Natural killer cell treated with Interleukin-12 subunit alpha and Interleukin-12 subunit beta and Interleukin-15 and Interleukin-18, amount 100 ng/mL, for 72 hours (primary cell): ENCODE measurements around the gene SORBS2. TPM values are rescaled to one million over a fixed set of nuclear protein-coding genes. Genes with fewer than 3 reads are reported as not detected.
"Not testable (repeated sequence)": the region's sequence is repeated elsewhere in the genome, so short reads cannot be mapped to it uniquely, and the experiment has no call there.

ENCODE experiments used
- ATAC-seq, 2 donors: fragments of 150-1000 bp; cut with Tn5 transposase in 1 of 2; sonication (Bioruptor Pico), chemical (Tn5 transposase) in 1 of 2; 2 replicates each; pipeline ENCODE4 v1.10.0; 2021
- DNase-seq: peaks from one replicate; pipeline ENCODE4 v3.0.0; 2022; ENCODE audit warnings: low spot score
- H3K27ac Mint-ChIP-seq, 2 donors: 1 replicate in 1 of 2; 2 replicates in 1 of 2; pipeline ENCODE4 v1.8.0; 2022; ENCODE audit warnings: mixed read lengths in 2 of 2, mild to moderate bottlenecking in 1 of 2, moderate library complexity in 1 of 2
- H3K27me3 Mint-ChIP-seq, 2 donors: 1 replicate in 1 of 2; 2 replicates in 1 of 2; pipeline ENCODE4 v1.8.0; 2022; ENCODE audit warnings: mixed read lengths in 2 of 2
- H3K36me3 Mint-ChIP-seq: one replicate; pipeline ENCODE4 v1.8.0; 2022; ENCODE audit warnings: mixed read lengths
- H3K4me1 Mint-ChIP-seq, 2 donors: 1 replicate in 1 of 2; 2 replicates in 1 of 2; pipeline ENCODE4 v1.8.0; 2022; ENCODE audit warnings: low read depth in 2 of 2, mixed read lengths in 2 of 2, mild to moderate bottlenecking in 1 of 2
- H3K4me3 Mint-ChIP-seq: one replicate; pipeline ENCODE4 v1.8.0; 2022; ENCODE audit warnings: mixed read lengths
- H3K9me3 Mint-ChIP-seq: 2 replicates; pipeline ENCODE4 v1.8.0; 2022; ENCODE audit warnings: mixed read lengths
- total RNA-seq, 2 donors: library from RNA; stranded (reverse); gene quantifications; one replicate each; pipeline ENCODE4 v1.2.3, GENCODE V29; 2022

Gene SORBS2, protein sequence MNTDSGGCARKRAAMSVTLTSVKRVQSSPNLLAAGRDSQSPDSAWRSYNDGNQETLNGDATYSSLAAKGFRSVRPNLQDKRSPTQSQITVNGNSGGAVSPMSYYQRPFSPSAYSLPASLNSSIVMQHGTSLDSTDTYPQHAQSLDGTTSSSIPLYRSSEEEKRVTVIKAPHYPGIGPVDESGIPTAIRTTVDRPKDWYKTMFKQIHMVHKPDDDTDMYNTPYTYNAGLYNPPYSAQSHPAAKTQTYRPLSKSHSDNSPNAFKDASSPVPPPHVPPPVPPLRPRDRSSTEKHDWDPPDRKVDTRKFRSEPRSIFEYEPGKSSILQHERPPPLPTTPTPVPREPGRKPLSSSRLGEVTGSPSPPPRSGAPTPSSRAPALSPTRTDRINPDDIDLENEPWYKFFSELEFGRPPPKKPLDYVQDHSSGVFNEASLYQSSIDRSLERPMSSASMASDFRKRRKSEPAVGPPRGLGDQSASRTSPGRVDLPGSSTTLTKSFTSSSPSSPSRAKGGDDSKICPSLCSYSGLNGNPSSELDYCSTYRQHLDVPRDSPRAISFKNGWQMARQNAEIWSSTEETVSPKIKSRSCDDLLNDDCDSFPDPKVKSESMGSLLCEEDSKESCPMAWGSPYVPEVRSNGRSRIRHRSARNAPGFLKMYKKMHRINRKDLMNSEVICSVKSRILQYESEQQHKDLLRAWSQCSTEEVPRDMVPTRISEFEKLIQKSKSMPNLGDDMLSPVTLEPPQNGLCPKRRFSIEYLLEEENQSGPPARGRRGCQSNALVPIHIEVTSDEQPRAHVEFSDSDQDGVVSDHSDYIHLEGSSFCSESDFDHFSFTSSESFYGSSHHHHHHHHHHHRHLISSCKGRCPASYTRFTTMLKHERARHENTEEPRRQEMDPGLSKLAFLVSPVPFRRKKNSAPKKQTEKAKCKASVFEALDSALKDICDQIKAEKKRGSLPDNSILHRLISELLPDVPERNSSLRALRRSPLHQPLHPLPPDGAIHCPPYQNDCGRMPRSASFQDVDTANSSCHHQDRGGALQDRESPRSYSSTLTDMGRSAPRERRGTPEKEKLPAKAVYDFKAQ (N-terminal part only)
- total RNA-seq, result not detected

GRCh38 chr4:185811509-185812364 lies at the start of gene SORBS2:
SORBS2 (minus strand) TSS chr4:185812194; CDS start chr4:185690571, 121,623 bp downstream.
- Mint-ChIP-seq H3K4me1 (no peaks in the 10 kb centered on the region), H3K4me3 (no peak within 1 kb of the TSS), H3K9me3 (no peaks in the 10 kb centered on the region), H3K27me3 (peaks cover 12 to 27% of the 10 kb centered on the region in 2 donors), H3K36me3 (no peaks in the 10 kb centered on the region), H3K27ac (no peak within 1 kb of the TSS)
- no peak for DNase-seq
- ATAC-seq, result no peak

GRCh38 chr4:185859111-185859510 lies 47.1 kb upstream of the SORBS2 start:
- ATAC-seq (no peak), DNase-seq (no peak)
- Mint-ChIP-seq H3K4me1 (no peaks in the 10 kb centered on the region), H3K27me3 (peaks cover 0 to 5% of the 10 kb centered on the region in 2 donors), H3K9me3 (peaks cover 3% of the 10 kb centered on the region), H3K4me3 (no peak overlapping the region), H3K36me3 (peaks cover 8% of the 10 kb centered on the region), H3K27ac (no peak overlapping the region)

- not testable (repeated sequence) for ATAC-seq, H3K9me3 Mint-ChIP-seq, DNase-seq, H3K27ac Mint-ChIP-seq, H3K4me1 Mint-ChIP-seq, H3K36me3 Mint-ChIP-seq, H3K27me3 Mint-ChIP-seq, H3K4me3 Mint-ChIP-seq
These were observed 45.6 kb upstream of the SORBS2 start for GRCh38 chr4:185857561-185857960.

- ATAC-seq (no peak), DNase-seq (no peak)
- Mint-ChIP-seq H3K27me3 (peaks cover 0 to 2% of the 10 kb centered on the region in 2 donors), H3K4me1 (no peaks in the 10 kb centered on the region), H3K36me3 (peaks cover 8% of the 10 kb centered on the region), H3K27ac (no peak overlapping the region), H3K9me3 (peaks cover 3% of the 10 kb centered on the region), H3K4me3 (no peak overlapping the region)
These were observed 41.8 kb upstream of the SORBS2 start for GRCh38 chr4:185853841-185854240.

GRCh38 chr4:185852961-185853360 lies 41.0 kb upstream of the SORBS2 start:
- Mint-ChIP-seq H3K9me3 (peaks cover 3% of the 10 kb centered on the region), H3K36me3 (peaks cover 4% of the 10 kb centered on the region), H3K27me3 (peaks cover 0 to 2% of the 10 kb centered on the region in 2 donors), H3K4me1 (no peaks in the 10 kb centered on the region), H3K4me3 (no peak overlapping the region), H3K27ac (no peak overlapping the region)
- no peak for DNase-seq
- no peak for ATAC-seq

GRCh38 chr4:185849664-185850550 lies 37.9 kb upstream of the SORBS2 start:
- no peaks in the 10 kb centered on the region for H3K4me1 Mint-ChIP-seq
- ATAC-seq, result no peak
- H3K36me3 Mint-ChIP-seq, result no peaks in the 10 kb centered on the region
- H3K27me3 Mint-ChIP-seq, result peaks cover 0 to 2% of the 10 kb centered on the region in 2 donors
- H3K4me3 Mint-ChIP-seq, result no peak overlapping the region
- H3K27ac Mint-ChIP-seq, result no peak overlapping the region
- no peak for DNase-seq
- no peaks in the 10 kb centered on the region for H3K9me3 Mint-ChIP-seq

DNA sequence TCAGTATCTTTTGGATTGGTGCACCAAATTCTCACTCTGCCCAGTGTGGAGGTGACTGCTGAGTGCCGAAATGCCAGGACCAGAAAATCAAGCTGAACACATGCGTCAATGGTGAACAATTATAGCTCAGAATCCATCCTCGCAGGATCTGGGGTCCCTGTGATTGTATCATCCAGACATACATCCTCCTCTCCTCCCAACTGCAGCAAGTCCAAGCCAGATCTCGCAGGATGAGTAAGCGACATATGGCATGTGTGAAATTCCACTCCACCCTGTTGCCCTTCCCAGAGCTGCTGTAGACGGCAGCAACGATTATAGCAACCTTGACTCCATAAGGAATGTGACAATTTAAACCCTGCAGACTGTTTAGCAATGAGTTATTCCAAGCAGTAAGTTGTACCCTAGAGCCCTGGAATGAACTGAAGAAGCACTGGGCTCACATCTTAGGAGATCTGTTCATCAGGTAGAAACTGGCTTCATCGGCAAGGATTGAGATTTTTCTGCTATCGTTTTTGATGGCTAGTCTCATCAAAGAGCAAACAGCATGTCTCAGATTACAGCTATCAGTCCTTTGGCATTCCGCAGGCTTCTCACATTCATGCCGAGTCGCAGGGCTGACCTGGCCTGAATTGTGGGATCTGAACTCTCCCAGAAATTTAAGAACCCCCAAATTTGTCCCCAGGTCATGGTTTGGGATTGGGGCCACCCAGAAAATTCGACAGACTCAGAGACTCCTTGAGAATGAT lies 35.5 kb upstream of the SORBS2 start:
- ATAC-seq, result no peak
- no peaks in the 10 kb centered on the region for H3K27me3 Mint-ChIP-seq
- H3K36me3 Mint-ChIP-seq, result no peaks in the 10 kb centered on the region
- no peaks in the 10 kb centered on the region for H3K4me1 Mint-ChIP-seq
- no peak overlapping the region for H3K27ac Mint-ChIP-seq
- H3K9me3 Mint-ChIP-seq, result no peaks in the 10 kb centered on the region
- DNase-seq, result no peak
- H3K4me3 Mint-ChIP-seq, result no peak overlapping the region

GRCh38 chr4:185846505-185847150 lies 34.6 kb upstream of the SORBS2 start:
- no peaks in the 10 kb centered on the region for H3K36me3 Mint-ChIP-seq
- no peak for ATAC-seq

DNA sequence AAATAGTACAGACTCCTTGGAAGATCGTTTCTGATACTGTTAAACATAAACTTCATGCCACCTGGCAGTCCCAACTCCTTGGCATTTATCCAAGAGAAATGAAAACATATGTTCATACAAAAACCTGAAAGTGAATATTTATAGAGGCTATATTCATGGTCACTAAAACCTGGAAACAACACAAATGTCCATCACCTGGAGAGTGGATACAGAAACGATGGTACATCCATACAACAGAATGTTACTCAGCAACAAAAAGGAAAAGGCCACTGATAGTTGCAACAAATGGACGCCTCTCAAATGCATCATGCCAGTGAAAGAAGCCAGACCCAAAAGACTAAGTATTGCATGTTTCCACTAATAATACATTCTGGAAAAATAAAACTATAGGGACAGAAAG lies 34.0 kb upstream of the SORBS2 start:
- Mint-ChIP-seq H3K36me3 (no peaks in the 10 kb centered on the region), H3K27me3 (no peaks in the 10 kb centered on the region), H3K9me3 (no peaks in the 10 kb centered on the region), H3K4me1 (no peaks in the 10 kb centered on the region), H3K27ac (no peak overlapping the region), H3K4me3 (no peak overlapping the region)
- no peak for ATAC-seq
- DNase-seq, result no peak

More at GRCh38 chr4:185846505-185847150, 34.6 kb upstream of the SORBS2 start:
- Mint-ChIP-seq H3K4me1 (no peaks in the 10 kb centered on the region), H3K4me3 (no peak overlapping the region), H3K9me3 (no peaks in the 10 kb centered on the region), H3K27ac (no peak overlapping the region), H3K27me3 (no peaks in the 10 kb centered on the region)
- DNase-seq, result no peak

- Mint-ChIP-seq H3K4me3 (no peak overlapping the region), H3K27me3 (no peaks in the 10 kb centered on the region), H3K27ac (no peak overlapping the region), H3K9me3 (no peaks in the 10 kb centered on the region), H3K4me1 (no peaks in the 10 kb centered on the region), H3K36me3 (no peaks in the 10 kb centered on the region)
- DNase-seq (no peak), ATAC-seq (no peak)
These were observed 29.5 kb upstream of the SORBS2 start for GRCh38 chr4:185841451-185841850.

DNA sequence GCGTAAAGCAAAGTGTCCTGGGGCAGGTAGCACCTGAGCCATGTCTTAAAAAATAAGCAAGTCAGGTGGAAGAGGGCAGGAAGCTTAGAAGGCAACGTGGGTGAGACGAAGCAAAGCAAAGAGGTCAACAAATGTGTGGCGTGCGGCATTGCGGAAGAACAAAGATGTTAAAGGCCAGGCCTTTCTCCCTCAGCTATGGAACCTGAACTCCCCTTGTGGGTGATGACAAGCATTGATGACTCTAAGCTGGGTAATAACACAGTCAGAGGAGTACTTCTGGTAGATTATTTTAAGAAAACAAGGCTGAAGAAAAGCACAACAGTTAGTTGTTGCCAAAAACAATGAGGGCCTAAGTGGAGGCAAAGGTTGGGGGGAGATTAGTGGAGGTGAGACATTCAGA lies 29.0 kb upstream of the SORBS2 start:
- H3K27ac Mint-ChIP-seq, result no peak overlapping the region

More for the DNA sequence above, 29.0 kb upstream of the SORBS2 start:
- DNase-seq, result no peak
- no peaks in the 10 kb centered on the region for H3K36me3 Mint-ChIP-seq
- H3K4me3 Mint-ChIP-seq, result no peak overlapping the region
- ATAC-seq, result no peak
- H3K9me3 Mint-ChIP-seq, result no peaks in the 10 kb centered on the region
- no peaks in the 10 kb centered on the region for H3K27me3 Mint-ChIP-seq
- H3K4me1 Mint-ChIP-seq, result no peaks in the 10 kb centered on the region
